Lung (tissue), 12 donors: ENCODE data around the gene ZNF598. TPM values are rescaled to one million over a fixed set of nuclear protein-coding genes. Genes with fewer than 3 reads are reported as not detected.

Source experiments
- ATAC-seq: fragments of 200-7000 bp; cut with Tn5 transposase; one replicate; pipeline ENCODE4 v1.9.1; 2020; ENCODE audit warnings: moderate number of reproducible peaks; ENCODE audit not compliant: insufficient read depth, low FRiP score
- DNase-seq, 3 donors: peaks; one replicate each; pipeline ENCODE4 v3.0.0-alpha.2; 2013 to 2017
- H3K27ac ChIP-seq, 2 donors: one replicate each; pipeline ENCODE4 v1.5.1; 2013; ENCODE audit warnings: mild to moderate bottlenecking in 2 of 2, moderate library complexity in 2 of 2, control low read depth in 1 of 2, inconsistent platforms in 1 of 2, low read depth in 1 of 2, low read length in 1 of 2
- H3K27me3 ChIP-seq, 3 donors: one replicate each; pipeline ENCODE4 v1.5.1; 2013; ENCODE audit warnings: low read length in 2 of 3; ENCODE audit not compliant: control insufficient read depth in 3 of 3, insufficient read depth in 3 of 3
- H3K36me3 ChIP-seq, 4 donors: one replicate each; pipeline ENCODE4 v1.5.1; 2013; ENCODE audit warnings: low read length in 4 of 4, mild to moderate bottlenecking in 1 of 4, moderate library complexity in 1 of 4; ENCODE audit not compliant: control insufficient read depth in 4 of 4, insufficient read depth in 4 of 4
- H3K4me1 ChIP-seq, 5 donors: one replicate each; pipeline ENCODE4 v1.5.1; 2013; ENCODE audit warnings: low read length in 5 of 5, mild to moderate bottlenecking in 2 of 5, moderate library complexity in 1 of 5; ENCODE audit not compliant: control insufficient read depth in 5 of 5, insufficient read depth in 5 of 5
- H3K4me3 ChIP-seq: one replicate; pipeline ENCODE4 v1.5.1; 2013; ENCODE audit warnings: mild to moderate bottlenecking, control low read depth, moderate library complexity
- H3K9ac ChIP-seq, 2 donors: one replicate each; pipeline ENCODE4 v1.5.1; 2013; ENCODE audit warnings: low read length in 2 of 2, control low read depth in 1 of 2; ENCODE audit not compliant: insufficient read depth in 1 of 2
- H3K9me3 ChIP-seq, 4 donors: one replicate each; pipeline ENCODE4 v1.5.1; 2013; ENCODE audit warnings: low read length in 3 of 4, mild to moderate bottlenecking in 1 of 4, moderate library complexity in 1 of 4; ENCODE audit not compliant: control insufficient read depth in 4 of 4, insufficient read depth in 3 of 4
- WGBS, 2 donors: extraction: QIAGEN DNeasy Blood & Tissue Kit; methylation state at CpG; one replicate each; pipeline ENCODE4 v1.1.7; 2013; 5-methylcytosine and 5-hydroxymethylcytosine counted together
- polyA plus RNA-seq, 2 donors: library from polyadenylated mRNA; stranded (reverse); fragments of 200-250 nt; gene quantifications; one replicate each; pipeline ENCODE4 v1.2.1, GENCODE V29; 2013
- total RNA-seq, 2 donors: library from RNA; depleted of rRNA in 1 of 2; stranded (reverse); fragments of >200 nt in 1 of 2; gene quantifications; one replicate each; pipeline ENCODE4 v1.2.1, GENCODE V29; 2014 to 2021
- TF ChIP-seq, protein P1 (sequence below): IDR thresholded peaks from 2 replicates; pipeline ENCODE4 v1.5.1; 2012; ENCODE audit warnings: mild to moderate bottlenecking; ENCODE audit errors: control extremely low read depth, extremely low read depth
- donor health status: control.
- donor health status: control.
- donor health status: Bipolar disorder and iron deficiency.
- donor health status: healthy.
- donor health status: DM: yes; HTN: yes; CAD: no.

Gene ZNF598
- total and polyA plus RNA-seq, 4 donors, result 13.9 to 49.8 (median 35.9) TPM

GRCh38 chr16:2040041-2040786 lies 30.6 kb upstream of the ZNF598 start:
- peak overlapping the region; percentile 70 to 89 for H3K27ac ChIP-seq
- no peak for ATAC-seq

DNA sequence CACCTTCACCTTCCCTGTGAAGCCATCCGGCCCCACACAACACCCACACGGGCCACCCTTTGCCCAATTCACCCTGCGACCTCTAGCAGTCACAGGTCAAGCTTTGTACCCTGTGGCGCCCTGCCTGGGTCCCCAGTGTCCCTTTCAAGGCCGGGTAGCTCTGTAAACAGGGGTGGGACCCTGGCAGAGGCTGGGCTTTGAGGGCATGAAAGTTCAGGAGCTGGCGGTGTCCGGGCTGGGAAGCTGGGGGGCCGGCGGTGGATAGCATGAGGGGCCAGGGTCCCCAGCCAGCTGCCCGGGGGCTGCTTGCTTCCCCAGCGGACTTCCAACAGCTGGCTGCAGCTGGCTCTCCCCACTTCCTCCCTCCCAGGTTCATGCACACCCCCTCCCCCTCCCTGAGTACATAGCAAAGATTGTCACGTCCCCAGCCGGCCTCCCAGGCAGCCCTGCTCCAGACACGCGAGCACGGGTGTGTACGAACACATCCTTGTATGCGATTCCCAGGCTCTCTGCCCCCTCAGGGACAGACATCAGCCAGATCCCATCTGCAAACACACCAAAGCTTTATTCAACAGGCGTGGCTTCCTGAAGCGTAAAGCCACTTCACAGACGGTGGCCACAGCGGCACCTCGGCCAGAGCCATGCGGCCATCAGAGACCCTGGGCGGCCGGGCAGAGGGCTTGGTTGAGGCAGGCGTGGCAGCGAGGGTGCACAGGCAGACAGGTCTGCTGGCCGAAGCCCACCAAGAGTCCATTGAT lies 29.8 kb upstream of the ZNF598 start:
- 37 to 56% methylated on average over 29 of the region's 29 CpGs for WGBS, 2 donors
- peaks cover 3 to 89% (median 70%) of the 10 kb centered on the region in 5 donors for H3K4me1 ChIP-seq
- H3K9me3 ChIP-seq, result no peaks in the 10 kb centered on the region
- no peaks in the 10 kb centered on the region for H3K27me3 ChIP-seq
- H3K27ac ChIP-seq, result peak overlapping the region; percentile 70 to 89
- no peak overlapping the region for H3K4me3 ChIP-seq
- peaks cover 0 to 20% (median 12%) of the 10 kb centered on the region in 4 donors for H3K36me3 ChIP-seq
- DNase-seq, result peak; percentile 99 to 100 (median 99)
- no peak overlapping the region for H3K9ac ChIP-seq
- no peak for ATAC-seq
- TF ChIP-seq, protein P1, sequence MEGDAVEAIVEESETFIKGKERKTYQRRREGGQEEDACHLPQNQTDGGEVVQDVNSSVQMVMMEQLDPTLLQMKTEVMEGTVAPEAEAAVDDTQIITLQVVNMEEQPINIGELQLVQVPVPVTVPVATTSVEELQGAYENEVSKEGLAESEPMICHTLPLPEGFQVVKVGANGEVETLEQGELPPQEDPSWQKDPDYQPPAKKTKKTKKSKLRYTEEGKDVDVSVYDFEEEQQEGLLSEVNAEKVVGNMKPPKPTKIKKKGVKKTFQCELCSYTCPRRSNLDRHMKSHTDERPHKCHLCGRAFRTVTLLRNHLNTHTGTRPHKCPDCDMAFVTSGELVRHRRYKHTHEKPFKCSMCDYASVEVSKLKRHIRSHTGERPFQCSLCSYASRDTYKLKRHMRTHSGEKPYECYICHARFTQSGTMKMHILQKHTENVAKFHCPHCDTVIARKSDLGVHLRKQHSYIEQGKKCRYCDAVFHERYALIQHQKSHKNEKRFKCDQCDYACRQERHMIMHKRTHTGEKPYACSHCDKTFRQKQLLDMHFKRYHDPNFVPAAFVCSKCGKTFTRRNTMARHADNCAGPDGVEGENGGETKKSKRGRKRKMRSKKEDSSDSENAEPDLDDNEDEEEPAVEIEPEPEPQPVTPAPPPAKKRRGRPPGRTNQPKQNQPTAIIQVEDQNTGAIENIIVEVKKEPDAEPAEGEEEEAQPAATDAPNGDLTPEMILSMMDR, result no peak

More at GRCh38 chr16:2040041-2040786, 30.6 kb upstream of the ZNF598 start:
- H3K9me3 ChIP-seq, result no peaks in the 10 kb centered on the region
- 68 to 71% methylated on average over 24 of the region's 24 CpGs for WGBS, 2 donors
- H3K4me1 ChIP-seq, result peaks cover 3 to 81% (median 67%) of the 10 kb centered on the region in 5 donors
- H3K36me3 ChIP-seq, result peaks cover 0 to 20% (median 12%) of the 10 kb centered on the region in 4 donors
- TF ChIP-seq, protein P1, result no peak
- no peak for DNase-seq
- H3K4me3 ChIP-seq, result no peak overlapping the region
- no peak overlapping the region for H3K9ac ChIP-seq
- H3K27me3 ChIP-seq, result no peaks in the 10 kb centered on the region

DNA sequence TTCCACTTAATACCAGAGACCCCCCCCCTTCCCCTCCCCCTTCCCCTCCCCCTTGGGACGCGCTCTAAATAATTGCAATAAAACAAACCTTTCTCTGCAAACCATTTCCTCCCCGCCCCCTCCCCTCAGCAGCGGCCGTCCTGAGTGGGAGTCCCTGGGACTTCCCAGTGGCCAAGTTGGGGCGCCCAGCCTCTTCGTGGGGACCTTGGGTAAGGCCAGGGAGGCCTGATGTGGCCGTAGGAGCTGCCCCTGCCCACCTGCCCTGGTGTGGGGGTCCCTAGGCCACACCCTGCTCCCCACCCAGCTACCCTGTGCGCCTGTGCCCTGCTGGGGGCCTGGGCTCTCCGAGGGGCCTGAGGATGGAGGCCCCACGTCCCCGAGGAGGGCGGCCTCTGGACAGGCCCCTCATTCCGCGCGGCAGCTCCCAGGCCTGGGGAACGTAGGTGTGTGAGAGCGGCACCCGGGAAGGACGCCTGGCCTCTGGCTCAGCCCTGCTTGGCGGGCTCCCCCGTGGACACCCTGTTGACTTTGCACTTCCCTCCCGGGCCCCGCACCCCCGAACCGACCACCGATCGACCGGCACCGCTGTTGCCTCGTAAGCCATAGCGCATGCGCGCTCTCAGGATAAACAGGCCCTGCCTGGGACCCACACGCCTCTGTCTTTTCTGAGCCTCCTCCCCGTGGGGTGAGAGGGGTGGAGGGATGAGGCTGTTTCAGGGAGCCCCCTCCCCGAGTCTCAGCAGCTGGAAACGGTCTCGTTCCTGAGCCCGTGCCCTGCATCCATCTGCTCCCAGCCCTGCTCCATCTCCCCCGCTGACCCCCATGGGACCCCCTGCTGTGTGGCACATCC lies 29.0 kb upstream of the ZNF598 start:
- TF ChIP-seq, protein P1, result no peak
- DNase-seq (peak; percentile 93 to 97 (median 96)), ATAC-seq (no peak)
- 62 to 66% methylated on average over 41 of the region's 41 CpGs for WGBS, 2 donors
- Histone ChIP-seq H3K9me3 (no peaks in the 10 kb centered on the region), H3K27ac (peak overlapping the region; percentile 70 to 89), H3K4me1 (peaks cover 3 to 93% (median 70%) of the 10 kb centered on the region in 5 donors), H3K36me3 (peaks cover 0 to 20% (median 12%) of the 10 kb centered on the region in 4 donors), H3K9ac (no peak overlapping the region), H3K27me3 (no peaks in the 10 kb centered on the region), H3K4me3 (no peak overlapping the region)
